GM18505 (cell line): ENCODE data around the gene DDN.

Source experiments
- ATAC-seq: cut with Tn5 transposase; IDR thresholded peaks from one replicate; pipeline ENCODE4 v1.9.1; 2021; ENCODE audit not compliant: unreplicated experiment
- POLR2A ChIP-seq: IDR thresholded peaks from 4 replicates; pipeline ENCODE4 v1.6.1; 2011; ENCODE audit warnings: borderline replicate concordance; ENCODE audit not compliant: insufficient read depth, insufficient read length; ENCODE audit errors: extremely low read depth

Gene DDN

GRCh38 chr12:49026678-49027480, 27.7 kb upstream of the DDN start:
- no peak for TF ChIP-seq POLR2A
- ATAC-seq = no peak

DNA sequence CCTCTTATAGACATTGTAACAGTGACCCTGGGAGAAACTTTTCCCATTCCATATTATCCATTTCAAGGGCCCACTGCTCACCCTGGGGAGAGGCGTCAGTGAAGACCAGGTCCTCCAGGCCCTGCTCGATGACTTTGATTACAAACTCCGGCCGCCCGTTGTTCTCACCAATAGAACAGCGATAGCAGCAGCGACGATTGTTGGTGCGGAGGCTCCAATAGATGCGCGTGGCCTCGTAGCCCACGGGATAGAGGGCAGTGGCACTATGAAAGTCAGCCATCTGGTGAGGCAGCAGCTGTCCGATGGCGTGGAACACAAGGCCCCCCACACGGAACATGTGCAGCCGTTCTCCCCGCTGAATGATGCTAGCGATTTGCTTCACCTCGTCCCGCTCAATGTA, 26.9 kb upstream of the DDN start:
- no peak for ATAC-seq
- TF ChIP-seq POLR2A = no peak

DNA sequence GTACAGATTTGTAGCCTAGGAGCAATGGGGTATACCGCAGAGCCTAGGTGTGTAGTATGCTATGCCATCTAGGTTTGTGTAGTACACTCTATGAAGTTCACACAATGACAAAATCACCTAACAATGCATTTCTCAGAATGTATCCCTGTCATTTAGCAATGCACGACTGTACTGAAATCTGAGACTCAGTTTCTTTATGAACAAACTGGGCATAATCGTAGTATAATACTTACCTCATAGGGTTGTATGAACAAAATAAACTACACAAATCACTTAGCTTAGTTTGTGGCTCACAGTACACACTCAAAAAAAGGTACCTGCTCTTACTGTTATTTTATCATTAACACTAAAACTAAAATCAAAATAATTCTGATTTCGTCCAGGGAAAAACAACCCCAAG, 26.3 kb upstream of the DDN start:
- TF ChIP-seq POLR2A = no peak
- no peak for ATAC-seq

DNA sequence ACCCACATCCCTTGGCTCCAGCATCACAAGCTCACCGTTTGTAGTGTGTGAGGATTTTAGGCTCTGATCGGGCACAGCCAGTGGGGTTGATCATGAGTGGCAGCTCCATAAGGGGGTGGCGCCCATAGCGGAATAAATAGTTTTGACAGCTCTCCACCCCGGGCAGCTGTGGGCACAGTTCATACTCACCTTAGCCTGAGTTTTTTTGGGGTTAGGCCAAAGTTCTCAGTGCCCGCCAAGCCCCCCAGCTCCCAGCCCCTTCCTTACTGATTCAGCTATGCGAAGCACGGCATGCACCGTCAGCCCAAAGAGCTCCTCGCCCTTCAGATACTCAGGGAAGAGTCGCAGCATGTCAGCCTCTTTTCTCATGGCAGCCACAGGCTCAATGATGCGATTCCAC, 25.4 kb upstream of the DDN start:
- no peak for TF ChIP-seq POLR2A
- ATAC-seq = no peak

DNA sequence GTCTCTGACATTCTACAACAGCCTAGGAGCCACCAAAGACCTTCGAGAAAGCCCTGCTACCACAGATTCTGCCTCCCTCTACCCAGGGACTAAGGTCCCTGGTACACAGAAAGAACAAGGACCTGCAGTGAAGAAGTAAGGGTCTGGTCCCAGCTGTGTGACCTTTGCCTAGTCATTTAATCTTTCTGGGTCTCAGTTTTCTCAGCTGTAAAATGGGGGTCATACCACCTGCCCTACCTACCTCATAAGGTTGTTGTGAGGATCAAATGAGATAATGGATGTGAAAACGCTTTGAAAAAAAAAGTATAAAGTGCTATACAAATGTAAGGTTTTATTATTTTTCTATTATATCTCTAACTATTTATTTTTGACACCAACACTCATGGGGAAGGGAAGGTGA, 24.6 kb upstream of the DDN start:
- no peak for TF ChIP-seq POLR2A
- ATAC-seq = no peak

DNA sequence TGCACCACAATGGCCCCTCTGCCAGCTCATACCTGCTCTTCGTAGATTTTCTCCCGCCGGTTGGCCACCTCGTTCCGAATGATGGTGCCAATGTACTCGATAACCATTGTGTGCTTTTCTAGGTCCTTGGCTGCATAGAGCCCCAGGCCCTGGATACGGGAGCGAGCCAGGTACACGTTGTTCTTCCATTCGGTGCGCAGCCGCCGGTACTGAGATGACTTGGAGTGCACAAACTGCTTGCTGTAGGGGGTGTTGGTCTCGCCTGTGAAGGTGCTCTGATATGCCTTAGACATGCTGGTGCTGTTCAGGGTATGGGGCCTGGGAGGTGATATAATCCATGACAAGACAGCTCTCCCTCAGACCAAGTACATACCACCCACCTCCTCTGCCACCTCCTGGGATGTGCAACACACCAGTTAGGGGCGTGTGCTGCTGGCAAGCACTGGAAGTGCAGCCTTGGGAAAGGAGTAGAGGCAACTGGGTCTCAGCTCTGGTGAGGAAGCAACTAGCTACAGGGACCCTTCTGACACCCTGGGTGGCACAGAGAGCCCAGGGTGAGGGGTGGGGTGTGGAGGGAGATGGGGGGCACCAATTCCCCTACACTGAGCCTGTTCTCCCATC, 23.5 kb upstream of the DDN start:
- no peak for ATAC-seq
- no peak for TF ChIP-seq POLR2A

DNA sequence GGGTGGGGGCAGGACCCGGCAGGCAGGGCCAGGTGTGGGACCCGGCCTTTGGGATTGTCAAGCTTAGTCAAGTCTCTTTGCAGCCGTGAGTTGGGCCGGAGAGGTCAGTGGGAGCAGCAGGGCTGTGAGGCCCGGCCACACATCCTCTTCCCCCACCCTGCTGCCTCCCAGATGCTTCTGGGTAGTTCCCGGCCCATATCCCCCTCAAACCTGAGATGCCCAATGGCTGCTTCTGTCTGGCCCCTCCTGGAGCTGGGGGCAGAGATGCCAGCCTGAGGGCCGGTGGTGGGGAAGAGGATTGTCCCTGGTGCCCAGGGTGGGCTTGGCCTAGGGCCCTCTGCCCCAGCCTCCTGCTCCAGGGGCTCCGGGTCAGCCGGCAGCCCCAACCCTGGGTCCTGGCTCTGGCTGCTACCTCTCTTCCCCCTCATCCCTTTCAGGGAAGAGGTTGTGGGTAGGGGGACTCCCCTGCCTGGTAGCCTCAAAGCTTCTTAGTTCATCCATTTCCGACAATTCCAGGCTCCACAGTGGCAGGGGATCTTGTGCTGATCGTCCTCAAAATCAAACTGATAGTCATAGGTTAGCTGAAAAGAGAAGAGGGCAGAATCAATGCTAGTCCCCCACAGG, 22.2 kb upstream of the DDN start:
- no peak for TF ChIP-seq POLR2A
- ATAC-seq = no peak

DNA sequence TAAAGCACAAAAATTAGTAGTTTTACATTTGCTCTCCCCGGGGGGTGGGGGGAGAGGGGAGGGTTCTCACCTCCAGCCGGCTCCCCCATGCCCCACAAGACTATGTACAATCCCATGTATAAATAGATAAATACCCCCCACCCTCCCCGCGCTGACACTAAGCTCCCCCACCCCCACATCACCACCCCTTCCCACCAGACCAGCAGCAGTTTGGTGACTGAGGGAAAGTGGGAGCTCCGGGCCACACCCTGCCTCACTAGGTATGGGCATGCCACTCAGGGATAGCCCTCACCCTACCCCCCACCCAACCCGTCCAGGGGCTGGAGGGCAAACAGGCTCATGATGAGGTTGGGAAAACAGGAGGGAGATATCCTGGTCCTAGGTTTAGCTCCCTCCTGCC, 21.3 kb upstream of the DDN start:
- no peak for TF ChIP-seq POLR2A
- no peak for ATAC-seq

GRCh38 chr12:49019443-49020324, 20.5 kb upstream of the DDN start:
- no peak for TF ChIP-seq POLR2A
- no peak for ATAC-seq

DNA sequence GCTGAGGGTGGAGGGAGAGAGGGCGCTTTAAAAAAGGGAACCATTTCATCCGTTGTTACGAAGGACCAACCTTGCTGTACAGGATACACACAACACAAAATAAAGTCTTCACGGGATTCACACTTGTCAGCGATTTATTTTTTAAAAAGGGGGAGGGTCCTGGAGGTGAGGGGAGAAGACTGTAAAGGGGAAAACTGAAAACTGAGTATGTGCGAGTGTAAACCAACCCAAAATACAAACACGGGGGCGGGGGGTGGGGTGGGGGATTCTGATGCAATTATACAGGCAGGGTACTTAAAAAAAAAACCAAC, 19.9 kb upstream of the DDN start:
- ATAC-seq = peak; percentile 18
- no peak for TF ChIP-seq POLR2A

DNA sequence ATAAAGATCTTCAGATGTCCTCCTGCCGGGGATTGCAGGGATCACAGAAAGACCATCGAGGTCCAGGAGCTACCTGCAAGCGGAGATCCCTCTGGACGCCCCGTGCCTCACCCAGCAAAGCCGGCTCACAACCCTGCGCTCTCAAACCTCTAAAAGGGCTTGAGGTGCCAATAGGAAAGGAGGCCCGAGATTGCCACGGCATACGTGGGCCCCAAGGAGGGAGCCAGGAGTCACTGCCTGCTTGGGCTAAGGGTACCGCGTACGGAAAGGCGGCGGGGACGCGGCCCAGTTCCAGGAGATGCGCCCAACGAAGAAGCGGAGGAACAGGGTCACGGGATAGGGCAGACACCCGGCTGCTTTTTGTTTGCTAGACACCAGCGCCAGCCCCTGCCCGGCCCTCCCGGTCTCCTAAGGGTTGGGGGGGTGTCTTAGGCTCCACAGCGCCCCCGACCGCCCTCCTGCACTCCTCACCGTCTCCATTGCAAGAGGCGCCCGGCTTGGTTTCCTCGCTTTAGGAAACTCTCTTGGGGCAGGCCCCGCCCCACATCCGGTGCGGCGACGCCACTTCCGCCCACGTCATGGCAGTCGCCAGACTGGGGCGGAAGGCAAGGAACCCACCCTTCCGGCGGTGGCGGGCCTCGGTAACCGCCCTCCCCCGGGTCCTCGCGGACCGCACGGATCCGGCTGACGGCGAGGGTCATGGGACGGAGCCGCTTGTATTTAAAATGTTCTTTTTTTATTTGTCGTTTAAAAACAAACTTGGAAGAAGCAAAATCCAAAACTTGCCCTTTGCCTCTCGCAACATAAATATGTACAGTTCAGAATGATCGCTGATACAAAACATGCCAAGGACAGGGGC, 19.3 kb upstream of the DDN start, which contains the start of gene PRKAG1:
Gene PRKAG1, minus strand, starts transcription at position 516 of the 859 bp plus-strand sequence. Its CDS starts 36 bp downstream, at position 480.
- peak; percentile 86 for ATAC-seq
- peak; percentile 91 for TF ChIP-seq POLR2A

- TF ChIP-seq POLR2A = no peak
- no peak for ATAC-seq
These were observed 18.7 kb upstream of the DDN start for GRCh38 chr12:49017891-49018260.
